Breast epithelium (tissue), 3 donors: ENCODE data around the gene CTIF.

Experiments
- POLR2A ChIP-seq: fragments of 450-650 bp; IDR thresholded peaks from one replicate; pipeline ENCODE4 v1.6.1; 2016; ENCODE audit warnings: antibody characterized with exemption, mild to moderate bottlenecking, moderate library complexity
- TF ChIP-seq, protein P1 (sequence below), 3 donors: fragments of 450-650 bp; IDR thresholded peaks; one replicate each; pipeline ENCODE4 v1.5.1; 2016 to 2017; ENCODE audit warnings: antibody characterized with exemption in 3 of 3, mild to moderate bottlenecking in 3 of 3, moderate library complexity in 3 of 3

DNA sequence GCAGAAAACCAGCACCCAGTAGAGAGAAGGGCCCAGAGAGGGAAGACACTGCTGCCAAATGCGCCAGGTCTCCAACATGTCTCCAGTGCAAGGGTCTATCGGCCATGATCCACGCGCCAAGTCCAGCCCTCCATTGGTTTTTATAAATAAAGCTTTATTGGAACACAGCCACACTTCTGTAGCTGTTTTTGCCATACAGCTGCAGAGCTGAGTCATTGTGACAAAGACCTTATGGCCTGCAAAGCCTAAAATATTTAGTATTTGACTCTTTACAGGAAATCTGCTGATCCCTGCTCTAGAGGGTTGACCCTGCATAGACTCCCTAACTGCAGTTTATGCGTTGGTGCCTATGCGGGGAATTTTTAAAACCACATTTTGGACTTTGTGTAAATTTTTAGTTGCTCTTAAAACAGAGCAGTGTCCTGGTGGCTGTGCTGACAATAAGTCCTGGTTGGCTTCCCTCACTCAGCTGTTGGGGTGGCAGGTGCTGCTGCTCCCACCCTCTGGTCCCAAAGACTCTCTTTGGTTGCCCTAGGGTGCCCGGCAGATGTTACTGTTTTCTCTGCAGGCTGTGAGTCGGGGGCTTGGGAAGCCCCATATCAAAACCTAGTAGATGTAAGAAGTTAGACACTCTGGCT, 154.9 kb downstream of the CTIF start:
- TF ChIP-seq POLR2A, result no peak
- TF ChIP-seq, protein P1, sequence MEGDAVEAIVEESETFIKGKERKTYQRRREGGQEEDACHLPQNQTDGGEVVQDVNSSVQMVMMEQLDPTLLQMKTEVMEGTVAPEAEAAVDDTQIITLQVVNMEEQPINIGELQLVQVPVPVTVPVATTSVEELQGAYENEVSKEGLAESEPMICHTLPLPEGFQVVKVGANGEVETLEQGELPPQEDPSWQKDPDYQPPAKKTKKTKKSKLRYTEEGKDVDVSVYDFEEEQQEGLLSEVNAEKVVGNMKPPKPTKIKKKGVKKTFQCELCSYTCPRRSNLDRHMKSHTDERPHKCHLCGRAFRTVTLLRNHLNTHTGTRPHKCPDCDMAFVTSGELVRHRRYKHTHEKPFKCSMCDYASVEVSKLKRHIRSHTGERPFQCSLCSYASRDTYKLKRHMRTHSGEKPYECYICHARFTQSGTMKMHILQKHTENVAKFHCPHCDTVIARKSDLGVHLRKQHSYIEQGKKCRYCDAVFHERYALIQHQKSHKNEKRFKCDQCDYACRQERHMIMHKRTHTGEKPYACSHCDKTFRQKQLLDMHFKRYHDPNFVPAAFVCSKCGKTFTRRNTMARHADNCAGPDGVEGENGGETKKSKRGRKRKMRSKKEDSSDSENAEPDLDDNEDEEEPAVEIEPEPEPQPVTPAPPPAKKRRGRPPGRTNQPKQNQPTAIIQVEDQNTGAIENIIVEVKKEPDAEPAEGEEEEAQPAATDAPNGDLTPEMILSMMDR (IDR thresholded peaks at IDR 0.05), result no peak
